Parathyroid adenoma (tissue), 2 donors: Measurements from ENCODE around the gene PALLD.
"Not testable (repeated sequence)": the region's sequence is repeated elsewhere in the genome, so short reads cannot be mapped to it uniquely, and the experiment has no call there.

Source experiments
- H2AFZ ChIP-seq: fragments of 300-600 bp; sonication (generic); one replicate; pipeline ENCODE4 v1.7.0; 2017; ENCODE audit warnings: antibody characterized with exemption, mild to moderate bottlenecking
- H3K27ac ChIP-seq: fragments of 300-600 bp; sonication (generic); one replicate; pipeline ENCODE4 v1.7.0; 2017
- H3K27me3 ChIP-seq: fragments of 300-600 bp; sonication (generic); one replicate; pipeline ENCODE4 v1.7.0; 2017; ENCODE audit warnings: low read length; ENCODE audit not compliant: control insufficient read depth, insufficient read depth
- H3K36me3 ChIP-seq: fragments of 300-600 bp; sonication (generic); one replicate; pipeline ENCODE4 v1.7.0; 2017; ENCODE audit warnings: low read length; ENCODE audit not compliant: control insufficient read depth, insufficient read depth
- H3K4me1 ChIP-seq: fragments of 300-600 bp; sonication (generic); one replicate; pipeline ENCODE4 v1.7.0; 2017; ENCODE audit warnings: control low read depth
- H3K4me2 ChIP-seq: fragments of 300-600 bp; sonication (generic); one replicate; pipeline ENCODE4 v1.7.0; 2017; ENCODE audit warnings: low read length
- H3K4me3 ChIP-seq: fragments of 300-600 bp; sonication (generic); one replicate; pipeline ENCODE4 v1.7.0; 2017; ENCODE audit warnings: low read depth, low read length
- H3K79me2 ChIP-seq: fragments of 300-600 bp; sonication (generic); one replicate; pipeline ENCODE4 v1.7.0; 2017; ENCODE audit warnings: control low read depth
- H3K9ac ChIP-seq: fragments of 300-600 bp; sonication (generic); one replicate; pipeline ENCODE4 v1.7.0; 2017; ENCODE audit warnings: mild to moderate bottlenecking
- H3K9me3 ChIP-seq: fragments of 300-600 bp; sonication (generic); one replicate; pipeline ENCODE4 v1.7.0; 2017; ENCODE audit warnings: low read length; ENCODE audit not compliant: control insufficient read depth
- CTCF ChIP-seq: fragments of 300-600 bp; sonication (generic); IDR thresholded peaks from one replicate; pipeline ENCODE4 v1.7.0; 2017; ENCODE audit warnings: antibody characterized with exemption, mild to moderate bottlenecking
- donor health status: primary hyperparathyroidism.

Gene PALLD

GRCh38 chr4:168723020-168723419, 226.2 kb downstream of the PALLD start:
- Histone ChIP-seq H3K27ac (no peak overlapping the region), H3K9ac (no peak overlapping the region), H3K4me3 (no peak overlapping the region), H3K79me2 (peaks cover 11% of the 10 kb centered on the region), H3K9me3 (no peaks in the 10 kb centered on the region), H3K4me2 (no peak overlapping the region), H3K4me1 (peaks cover 6% of the 10 kb centered on the region), H2AFZ (no peak overlapping the region), H3K36me3 (no peaks in the 10 kb centered on the region), H3K27me3 (no peaks in the 10 kb centered on the region)
- TF ChIP-seq CTCF, result no peak

GRCh38 chr4:168723569-168723968, 226.7 kb downstream of the PALLD start:
- TF ChIP-seq CTCF, result no peak
- H2AFZ ChIP-seq, result no peak overlapping the region
- H3K4me1 ChIP-seq, result peaks cover 6% of the 10 kb centered on the region
- H3K9me3 ChIP-seq, result no peaks in the 10 kb centered on the region
- H3K9ac ChIP-seq, result no peak overlapping the region
- no peak overlapping the region for H3K4me2 ChIP-seq
- H3K36me3 ChIP-seq, result no peaks in the 10 kb centered on the region
- H3K79me2 ChIP-seq, result peaks cover 13% of the 10 kb centered on the region
- H3K27me3 ChIP-seq, result no peaks in the 10 kb centered on the region
- H3K4me3 ChIP-seq, result no peak overlapping the region
- H3K27ac ChIP-seq, result no peak overlapping the region

- H2AFZ ChIP-seq, result no peak overlapping the region
- no peak for TF ChIP-seq CTCF
- H3K36me3 ChIP-seq, result no peaks in the 10 kb centered on the region
- H3K4me3 ChIP-seq, result no peak overlapping the region
- no peaks in the 10 kb centered on the region for H3K9me3 ChIP-seq
- no peaks in the 10 kb centered on the region for H3K27me3 ChIP-seq
- H3K27ac ChIP-seq, result no peak overlapping the region
- H3K9ac ChIP-seq, result no peak overlapping the region
- peaks cover 15% of the 10 kb centered on the region for H3K79me2 ChIP-seq
- H3K4me2 ChIP-seq, result no peak overlapping the region
- H3K4me1 ChIP-seq, result peaks cover 6% of the 10 kb centered on the region
Measured at GRCh38 chr4:168724243-168724642, 227.4 kb downstream of the PALLD start.

GRCh38 chr4:168724686-168725411, 228.0 kb downstream of the PALLD start:
- Histone ChIP-seq H2AFZ (no peak overlapping the region), H3K9me3 (no peaks in the 10 kb centered on the region), H3K36me3 (no peaks in the 10 kb centered on the region), H3K9ac (no peak overlapping the region), H3K79me2 (peaks cover 15% of the 10 kb centered on the region), H3K4me2 (no peak overlapping the region), H3K4me3 (no peak overlapping the region), H3K27me3 (no peaks in the 10 kb centered on the region), H3K27ac (no peak overlapping the region), H3K4me1 (peaks cover 6% of the 10 kb centered on the region)
- TF ChIP-seq CTCF, result no peak

GRCh38 chr4:168725930-168726329, 229.1 kb downstream of the PALLD start:
- Histone ChIP-seq H3K27ac (no peak overlapping the region), H3K4me1 (peaks cover 6% of the 10 kb centered on the region), H3K9ac (no peak overlapping the region), H3K4me3 (no peak overlapping the region), H3K27me3 (no peaks in the 10 kb centered on the region), H3K36me3 (no peaks in the 10 kb centered on the region), H3K79me2 (peaks cover 15% of the 10 kb centered on the region), H3K4me2 (no peak overlapping the region), H2AFZ (no peak overlapping the region), H3K9me3 (no peaks in the 10 kb centered on the region)
- TF ChIP-seq CTCF, result no peak

- not testable (repeated sequence) for H3K4me2 ChIP-seq, H3K9me3 ChIP-seq, H3K9ac ChIP-seq, H2AFZ ChIP-seq, H3K36me3 ChIP-seq, H3K27ac ChIP-seq, H3K27me3 ChIP-seq, H3K4me3 ChIP-seq
- peaks cover 15% of the 10 kb centered on the region for H3K79me2 ChIP-seq
- peaks cover 13% of the 10 kb centered on the region for H3K4me1 ChIP-seq
Measured at GRCh38 chr4:168727181-168727580, 230.3 kb downstream of the PALLD start.
